Measurements from ENCODE around the gene MYO1F. TPM values are rescaled to one million over a fixed set of nuclear protein-coding genes. Genes with fewer than 3 reads are reported as not detected.

The MYO1F gene
- total RNA-seq, 2 donors from 2014 or later, result 2.0 to 8.0 TPM

DNA sequence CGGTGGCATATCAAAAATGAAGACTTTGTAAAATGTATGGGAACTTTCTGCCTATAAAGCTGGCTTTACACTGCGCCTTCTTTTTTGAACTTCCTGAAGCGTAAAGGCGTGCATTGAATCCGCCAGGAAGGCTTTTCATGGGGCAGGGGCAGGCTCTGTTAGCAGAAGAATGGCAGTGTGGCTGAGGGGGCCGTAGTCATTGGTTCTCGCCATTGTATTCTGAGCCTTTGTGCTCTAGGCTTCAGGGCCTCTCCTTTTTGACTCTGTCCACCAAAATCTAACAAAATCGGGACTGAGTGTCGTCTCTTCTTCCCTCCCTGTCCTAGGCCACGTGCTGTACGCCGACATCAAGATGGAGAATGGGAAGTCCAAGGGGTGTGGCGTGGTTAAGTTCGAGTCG lies 88.9 kb downstream of the MYO1F start:
- intact Hi-C loops (cut with DNase I), result no loop called here
- peaks cover 5% of the 10 kb centered on the region for H3K4me1 ChIP-seq
- no peak overlapping the region for H3K4me3 ChIP-seq
- ATAC-seq (no peak), DNase-seq (no peak)
- no peaks in the 10 kb centered on the region for H3K27me3 ChIP-seq
- 71 to 81% methylated on average over 15 of the region's 15 CpGs for WGBS, 2 donors
- H3K27ac ChIP-seq, result peak overlapping the region in 1 of 4 donors; percentile 65
- no peaks in the 10 kb centered on the region for H3K9me3 ChIP-seq
- H3K36me3 ChIP-seq (replicated peaks in 1 of 2; ENCODE audit: insufficient read depth in 1 of 2, low read depth in 2 of 2), result peaks cover 28 to 42% of the 10 kb centered on the region in 2 donors
- TF ChIP-seq CTCF (IDR thresholded peaks at IDR 0.05) (no peak), POLR2A (IDR thresholded peaks at IDR 0.05) (no peak)

- DNase-seq, result peak in 1 of 4 donors; percentile 72
- H3K4me3 ChIP-seq, result no peak overlapping the region
- TF ChIP-seq POLR2A (IDR thresholded peaks at IDR 0.05) (no peak), CTCF (IDR thresholded peaks at IDR 0.05) (no peak)
- H3K27ac ChIP-seq, result peak overlapping the region in 1 of 4 donors; percentile 65
- WGBS, 2 donors, result 64 to 87% methylated on average over 12 to 13 of the region's 13 CpGs
- ATAC-seq, result no peak
- peaks cover 5% of the 10 kb centered on the region for H3K4me1 ChIP-seq
- H3K36me3 ChIP-seq (replicated peaks in 1 of 2; ENCODE audit: insufficient read depth in 1 of 2, low read depth in 2 of 2), result peaks cover 28 to 44% of the 10 kb centered on the region in 2 donors
- intact Hi-C loops (cut with DNase I), result no loop called here
- H3K9me3 ChIP-seq, result no peaks in the 10 kb centered on the region
- H3K27me3 ChIP-seq, result no peaks in the 10 kb centered on the region
Observed at GRCh38 chr19:8487137-8487851, 89.9 kb downstream of the MYO1F start.

- peaks cover 9% of the 10 kb centered on the region for H3K4me1 ChIP-seq
- no peak overlapping the region for H3K4me3 ChIP-seq
- 87 to 90% methylated on average over 16 of the region's 16 CpGs for WGBS, 2 donors
- H3K9me3 ChIP-seq, result no peaks in the 10 kb centered on the region
- no peak overlapping the region for H3K27ac ChIP-seq
- TF ChIP-seq POLR2A (IDR thresholded peaks at IDR 0.05) (no peak), CTCF (IDR thresholded peaks at IDR 0.05) (no peak)
- intact Hi-C loops (cut with DNase I), result no loop called here
- ATAC-seq (no peak), DNase-seq (no peak)
- no peaks in the 10 kb centered on the region for H3K27me3 ChIP-seq
- peaks cover 28 to 44% of the 10 kb centered on the region in 2 donors for H3K36me3 ChIP-seq (replicated peaks in 1 of 2; ENCODE audit: insufficient read depth in 1 of 2, low read depth in 2 of 2)
Observed at GRCh38 chr19:8486661-8487136, 90.5 kb downstream of the MYO1F start.

DNA sequence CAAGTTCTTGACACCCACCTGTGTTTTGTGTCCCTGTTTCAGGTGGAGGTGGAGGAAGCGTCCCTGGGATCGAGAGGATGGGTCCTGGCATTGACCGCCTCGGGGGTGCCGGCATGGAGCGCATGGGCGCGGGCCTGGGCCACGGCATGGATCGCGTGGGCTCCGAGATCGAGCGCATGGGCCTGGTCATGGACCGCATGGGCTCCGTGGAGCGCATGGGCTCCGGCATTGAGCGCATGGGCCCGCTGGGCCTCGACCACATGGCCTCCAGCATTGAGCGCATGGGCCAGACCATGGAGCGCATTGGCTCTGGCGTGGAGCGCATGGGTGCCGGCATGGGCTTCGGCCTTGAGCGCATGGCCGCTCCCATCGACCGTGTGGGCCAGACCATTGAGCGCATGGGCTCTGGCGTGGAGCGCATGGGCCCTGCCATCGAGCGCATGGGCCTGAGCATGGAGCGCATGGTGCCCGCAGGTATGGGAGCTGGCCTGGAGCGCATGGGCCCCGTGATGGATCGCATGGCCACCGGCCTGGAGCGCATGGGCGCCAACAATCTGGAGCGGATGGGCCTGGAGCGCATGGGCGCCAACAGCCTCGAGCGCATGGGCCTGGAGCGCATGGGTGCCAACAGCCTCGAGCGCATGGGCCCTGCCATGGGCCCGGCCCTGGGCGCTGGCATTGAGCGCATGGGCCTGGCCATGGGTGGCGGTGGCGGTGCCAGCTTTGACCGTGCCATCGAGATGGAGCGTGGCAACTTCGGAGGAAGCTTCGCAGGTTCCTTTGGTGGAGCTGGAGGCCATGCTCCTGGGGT lies 91.5 kb downstream of the MYO1F start:
- H3K4me3 ChIP-seq, result no peak overlapping the region
- H3K36me3 ChIP-seq (replicated peaks in 1 of 2; ENCODE audit: insufficient read depth in 1 of 2, low read depth in 2 of 2), result peaks cover 28 to 44% of the 10 kb centered on the region in 2 donors
- H3K4me1 ChIP-seq, result peaks cover 19% of the 10 kb centered on the region
- H3K9me3 ChIP-seq, result no peaks in the 10 kb centered on the region
- WGBS, 2 donors, result 96 to 98% methylated on average over 24 to 54 of the region's 62 CpGs
- no peaks in the 10 kb centered on the region for H3K27me3 ChIP-seq
- ATAC-seq (no peak), DNase-seq (no peak)
- TF ChIP-seq POLR2A (IDR thresholded peaks at IDR 0.05) (no peak), CTCF (IDR thresholded peaks at IDR 0.05) (no peak)
- H3K27ac ChIP-seq, result no peak overlapping the region
- intact Hi-C loops (cut with DNase I), result no loop called here
